Activated CD4-positive, alpha-beta T cell treated with anti-CD3 and anti-CD28 coated beads, Interleukin-2, Interleukin-6, amounts not matched to agents 100 ng/mL and 50 ng/mL, durations not matched to agents 16 hours and 8 hours (primary cell): ENCODE measurements around the gene PABPN1.
A peak's percentile ranks its signal among the peaks of the same experiment; 100 is the strongest.

Source experiments
- DNase-seq: peaks from one replicate; pipeline ENCODE4 v3.0.0-alpha.2; 2020

Gene PABPN1

DNA sequence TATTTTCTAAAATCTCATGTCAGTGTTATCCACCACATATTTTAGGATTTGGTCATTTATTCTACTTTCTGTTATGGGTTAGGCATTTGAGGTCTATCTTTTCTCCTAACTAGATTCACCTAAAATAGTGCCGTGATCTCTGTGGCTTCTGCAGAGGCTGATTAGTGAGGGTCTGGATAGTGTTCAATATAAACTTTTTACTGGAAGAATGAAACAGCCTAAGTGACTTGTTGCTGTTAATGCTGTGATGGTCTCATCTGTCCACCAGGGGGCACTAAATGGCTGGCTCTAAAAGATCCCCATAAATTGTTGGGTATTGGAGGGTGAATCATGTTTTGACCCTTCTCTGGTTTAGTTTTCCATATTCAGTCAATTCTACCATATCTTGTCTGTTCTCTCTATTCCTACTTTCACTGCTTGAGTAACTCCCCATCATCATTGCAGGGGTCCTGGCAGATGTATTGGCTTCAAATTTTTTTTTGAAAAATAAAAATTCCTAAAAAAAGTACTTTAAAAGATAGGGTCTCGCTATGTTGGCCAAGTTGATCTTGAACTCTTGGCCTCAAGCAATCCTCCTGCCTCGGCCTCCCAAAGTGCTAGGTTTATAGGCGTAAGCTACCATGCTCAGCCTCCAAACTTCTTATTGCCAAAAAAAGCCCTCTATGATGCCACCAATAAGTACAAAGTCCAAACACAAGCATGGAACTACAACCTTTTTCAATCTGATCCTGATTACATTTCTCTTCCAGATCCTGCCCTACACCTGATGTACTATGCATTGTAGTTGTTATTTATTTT lies 6.9 kb downstream of the PABPN1 start:
- DNase-seq: peak; percentile 81

DNA sequence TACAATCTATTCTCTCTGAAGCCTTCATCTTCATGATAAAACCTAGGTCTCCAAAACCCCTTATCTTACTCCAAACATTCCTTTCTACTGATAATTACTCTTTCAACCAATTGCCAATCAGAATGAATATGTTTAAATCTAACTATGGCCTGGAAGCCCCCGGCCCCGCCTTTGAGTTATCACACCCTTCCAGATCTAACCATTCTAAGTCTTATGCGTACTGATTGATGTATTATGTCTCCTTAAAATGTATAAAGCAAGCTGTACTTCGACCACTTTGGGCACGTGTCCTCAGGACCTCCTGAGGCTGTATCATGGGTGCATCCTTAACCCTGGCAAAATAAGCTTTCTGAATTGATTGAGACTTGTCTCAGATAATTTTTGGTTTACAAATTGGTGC lies 14.4 kb downstream of the PABPN1 start:
- DNase-seq: no peak

DNA sequence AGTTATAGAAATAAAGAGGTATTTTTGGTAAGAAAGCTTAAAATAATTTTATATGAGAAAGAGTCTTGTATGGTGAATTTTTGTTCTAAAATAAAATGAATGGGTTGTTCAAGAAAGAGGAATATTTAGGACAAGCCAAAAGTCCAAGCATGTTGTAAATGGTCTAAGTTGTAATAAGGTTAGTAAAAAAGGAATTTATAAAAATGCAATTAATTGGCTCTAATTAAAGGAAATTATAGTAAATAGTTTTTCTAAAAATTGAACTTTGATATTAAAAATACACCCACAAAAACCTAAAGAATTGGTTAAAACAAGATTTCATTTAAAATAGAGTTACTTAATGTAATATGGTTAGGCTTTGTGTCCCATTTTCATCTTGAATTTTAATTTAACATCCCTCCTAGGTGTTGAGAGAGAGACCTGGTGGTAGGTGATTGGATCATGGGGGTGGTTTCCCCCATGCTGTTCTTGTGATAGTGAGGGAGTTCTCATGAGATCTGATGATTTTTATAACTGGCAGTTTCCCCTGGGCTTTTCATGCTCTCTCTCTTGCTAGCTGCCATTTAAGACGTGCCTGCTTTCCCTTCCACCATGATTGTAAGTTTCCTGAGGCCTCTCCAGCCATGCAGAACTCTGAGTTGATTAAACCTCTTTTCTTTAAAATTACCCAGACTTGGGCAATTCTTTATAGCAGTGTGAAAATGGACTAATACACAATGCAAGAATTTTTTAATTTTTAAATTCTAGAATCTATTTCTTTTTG lies 18.4 kb downstream of the PABPN1 start:
- no peak for DNase-seq

DNA sequence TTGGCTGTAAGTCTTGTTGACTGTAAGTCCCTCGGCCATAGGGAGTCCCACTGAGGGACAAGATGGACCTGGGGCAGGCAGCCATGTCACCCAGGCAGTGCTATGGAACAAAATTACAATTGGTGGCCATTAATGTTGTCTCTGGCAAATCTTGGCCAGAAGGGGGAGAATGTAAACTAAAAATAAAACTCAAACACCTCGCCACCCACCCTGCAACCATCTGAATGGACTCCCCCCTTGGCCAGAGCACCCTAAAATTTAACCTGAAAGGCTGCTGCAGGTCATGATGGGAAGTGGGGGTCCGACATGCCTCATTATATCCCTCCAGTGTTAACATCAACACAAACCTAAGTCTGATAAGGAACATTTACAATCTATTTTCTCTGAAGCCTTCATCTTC lies 23.2 kb downstream of the PABPN1 start:
- DNase-seq: no peak

DNA sequence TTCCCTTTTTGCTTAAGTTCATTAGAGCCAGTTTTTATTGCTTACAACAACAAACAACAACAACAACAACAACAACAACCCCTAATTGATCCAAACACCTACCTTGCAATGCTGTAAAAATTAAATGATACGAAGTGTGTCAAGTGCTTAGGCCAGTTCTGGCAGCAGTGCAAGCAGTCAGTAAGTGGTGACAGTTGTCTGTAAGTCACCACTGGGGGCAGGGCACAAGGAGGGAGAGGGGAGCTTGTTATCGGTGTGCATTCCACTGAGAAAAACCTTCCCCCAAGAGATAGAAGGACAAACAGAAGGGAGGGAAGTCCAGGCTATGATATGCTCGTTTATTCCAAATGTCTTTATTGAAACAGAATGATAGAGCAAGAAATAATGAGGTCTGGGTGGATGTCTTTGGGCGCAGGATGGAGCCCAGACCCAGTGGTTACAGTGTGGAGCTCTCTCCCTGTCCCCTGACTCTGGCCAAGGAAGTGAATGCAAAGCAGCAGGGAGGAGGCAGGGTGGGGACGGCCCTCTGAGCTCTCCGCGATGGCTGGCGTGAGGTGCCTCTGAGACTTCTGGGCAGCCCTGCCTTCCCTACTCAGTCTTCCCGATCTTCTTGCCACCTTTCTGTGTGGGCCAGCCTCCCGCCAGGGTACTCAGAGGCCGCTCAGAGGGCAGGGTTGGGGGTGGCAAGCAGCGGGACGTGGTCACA lies 24.9 kb downstream of the PABPN1 start:
- no peak for DNase-seq

DNA sequence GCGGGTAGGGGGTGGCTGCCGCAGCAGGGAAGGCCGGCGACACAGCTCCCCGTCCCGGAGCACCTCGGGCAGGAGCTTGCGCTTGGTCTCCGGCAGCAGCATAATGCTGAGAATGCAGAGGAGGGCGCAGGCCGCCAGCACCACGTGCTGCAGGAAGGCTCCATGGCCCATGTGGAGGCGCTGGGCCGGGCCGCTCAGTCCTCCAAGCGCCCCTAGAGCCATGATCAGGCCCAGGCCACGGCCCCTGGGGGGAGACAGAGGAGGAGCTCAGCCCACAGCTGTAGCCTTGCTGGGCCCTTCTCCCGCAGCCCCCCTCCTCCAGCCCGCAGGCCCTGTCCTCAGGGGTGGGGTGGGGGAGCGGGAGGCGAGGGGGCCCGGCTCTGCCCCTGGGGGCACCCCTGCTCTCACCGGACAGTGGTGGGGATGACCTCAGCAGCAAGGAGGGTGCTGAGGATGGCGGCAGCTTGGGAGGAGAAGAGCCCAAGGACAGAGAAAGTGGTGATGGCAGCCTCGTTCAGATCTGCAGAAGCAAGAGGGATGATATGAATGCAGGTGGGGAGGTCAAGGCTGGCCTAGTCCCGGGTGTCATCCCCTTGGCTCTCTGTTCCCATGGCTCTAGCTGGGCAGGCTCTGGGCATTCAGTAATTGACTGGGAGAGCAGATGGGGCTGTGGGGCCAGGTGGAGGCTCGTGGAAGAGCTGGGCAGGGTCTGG lies 25.6 kb downstream of the PABPN1 start:
- DNase-seq: no peak

DNA sequence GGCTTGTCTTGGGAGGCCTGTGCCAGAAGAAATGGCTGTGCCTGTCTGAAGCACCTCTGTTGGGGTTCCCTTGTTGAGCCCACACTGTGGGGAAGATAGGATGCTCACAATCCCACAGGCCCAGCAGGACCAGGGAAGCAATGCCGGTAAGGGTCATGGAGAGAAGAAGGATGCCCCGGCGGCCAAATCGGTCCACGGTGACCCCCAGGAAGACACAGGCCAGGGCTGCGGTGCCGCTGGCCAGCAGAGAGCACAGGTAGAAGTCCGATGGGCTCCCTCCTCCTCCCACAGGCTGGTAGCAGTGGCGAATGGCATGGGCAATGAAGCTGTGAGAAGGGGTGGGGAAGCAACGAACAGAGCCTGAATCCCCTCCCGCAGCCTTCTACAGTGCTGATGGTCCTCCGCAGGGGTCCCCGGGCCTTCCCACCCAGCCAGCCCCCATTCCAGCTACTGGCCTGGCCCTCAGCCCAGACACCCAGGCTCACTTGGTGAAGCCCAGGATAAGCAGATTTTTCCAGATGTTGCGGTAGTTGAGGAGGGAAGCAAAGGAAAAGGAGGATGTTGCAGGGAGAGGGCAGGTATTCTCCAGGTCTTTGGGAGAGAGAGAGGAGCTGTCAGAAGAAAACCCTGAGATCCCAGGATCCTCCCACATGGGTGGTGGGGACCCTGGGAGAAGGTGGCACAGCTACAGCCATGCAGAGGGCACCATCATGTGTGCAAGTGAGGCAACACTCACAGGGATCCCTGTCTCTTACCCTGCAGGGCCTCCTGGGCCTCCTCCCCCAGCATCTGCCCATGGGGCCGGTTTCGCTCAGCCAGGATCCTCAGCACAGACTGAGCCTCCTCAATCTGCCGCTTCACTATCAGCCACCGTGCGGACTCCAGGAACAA lies 26.4 kb downstream of the PABPN1 start:
- DNase-seq: no peak

DNA sequence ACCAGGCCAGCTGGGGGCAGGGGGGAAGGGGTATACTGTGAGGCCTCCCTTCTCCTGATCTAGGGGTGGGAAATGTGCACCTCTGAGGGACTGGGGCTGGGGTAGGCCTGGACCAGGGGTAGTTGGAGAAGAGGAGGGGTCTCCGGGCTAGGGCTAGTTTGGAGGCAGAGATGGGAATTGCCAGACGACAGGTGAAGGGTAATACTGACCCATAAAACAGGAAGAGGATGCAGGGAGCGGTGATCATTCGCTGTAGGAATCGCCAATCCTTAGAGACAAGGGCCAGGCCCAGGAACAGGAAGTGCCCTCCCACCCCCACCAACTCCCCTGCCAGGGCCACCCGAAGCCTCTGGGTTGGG lies 27.0 kb downstream of the PABPN1 start:
- no peak for DNase-seq

DNA sequence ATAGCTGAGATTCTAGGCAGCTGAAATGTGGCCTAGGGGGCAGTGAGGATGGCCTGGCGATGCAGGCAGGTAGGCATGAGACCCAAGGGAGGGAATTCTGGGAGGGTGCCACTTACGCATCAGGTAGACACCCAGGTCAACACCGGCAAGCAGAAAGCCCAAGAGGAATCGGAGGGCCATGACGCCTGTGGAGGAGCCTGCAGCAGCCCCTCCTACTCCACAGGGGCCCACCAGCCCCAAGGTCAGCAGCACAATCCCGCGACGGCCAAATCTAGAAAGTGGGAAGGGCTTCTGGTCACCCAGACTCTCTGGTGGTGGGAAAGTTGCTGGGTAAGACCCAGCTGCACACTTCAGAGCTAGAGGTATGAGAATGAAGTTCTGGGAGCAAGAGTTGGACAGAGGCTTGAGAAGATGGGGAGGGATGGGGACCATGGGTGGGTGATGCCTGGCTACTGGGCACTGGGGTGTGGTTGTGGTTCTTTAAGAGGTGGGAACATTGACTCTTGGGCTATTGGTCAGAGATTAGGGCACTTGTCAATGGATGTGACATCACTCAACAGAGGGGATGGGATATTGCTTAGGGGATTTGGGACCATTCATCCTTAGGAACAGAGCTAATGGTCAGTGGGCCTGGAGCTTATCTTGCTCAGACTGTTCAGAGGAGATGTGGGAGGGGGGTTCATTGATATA lies 28.0 kb downstream of the PABPN1 start:
- DNase-seq: no peak

DNA sequence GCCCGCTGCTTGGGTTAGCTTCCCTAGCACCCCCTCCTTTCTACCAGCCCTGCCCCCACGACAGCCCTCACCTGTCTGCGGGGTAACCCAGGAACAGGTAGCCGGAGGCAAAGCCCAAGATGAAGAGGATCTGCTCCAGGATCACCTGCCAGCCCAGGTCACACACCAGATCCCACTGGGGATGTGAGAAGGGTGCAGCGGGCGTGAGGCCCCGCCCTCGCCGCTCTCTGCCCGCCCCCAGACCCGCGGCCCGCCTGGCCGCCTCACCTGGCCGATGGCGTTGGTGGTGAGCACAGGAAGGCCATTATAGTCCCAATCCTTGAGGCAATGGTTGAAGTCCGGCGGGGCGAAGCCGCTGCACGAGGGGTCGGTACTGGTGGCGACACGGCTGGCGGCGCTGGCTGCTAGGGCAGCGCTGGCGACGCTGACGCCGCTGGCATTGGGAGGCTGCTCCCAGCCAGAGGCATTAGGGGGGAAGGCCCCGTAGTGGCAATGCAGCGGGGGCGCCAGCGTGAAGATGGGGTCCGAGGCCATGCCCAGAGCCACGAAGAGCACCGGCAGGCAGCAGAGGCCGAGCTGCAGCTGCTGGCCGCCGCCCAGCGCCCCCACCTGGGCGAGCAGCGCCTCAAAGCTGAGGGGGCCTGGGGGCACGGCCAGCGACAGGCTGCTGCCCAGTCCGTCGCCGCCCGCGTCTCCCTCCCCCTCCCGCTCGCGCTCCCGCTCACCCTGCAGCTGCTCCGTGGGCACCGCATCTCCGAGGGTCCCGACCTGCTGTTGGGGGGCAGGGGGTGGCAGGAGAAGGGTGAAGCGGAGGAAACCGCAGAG lies 30.6 kb downstream of the PABPN1 start:
- DNase-seq: no peak

DNA sequence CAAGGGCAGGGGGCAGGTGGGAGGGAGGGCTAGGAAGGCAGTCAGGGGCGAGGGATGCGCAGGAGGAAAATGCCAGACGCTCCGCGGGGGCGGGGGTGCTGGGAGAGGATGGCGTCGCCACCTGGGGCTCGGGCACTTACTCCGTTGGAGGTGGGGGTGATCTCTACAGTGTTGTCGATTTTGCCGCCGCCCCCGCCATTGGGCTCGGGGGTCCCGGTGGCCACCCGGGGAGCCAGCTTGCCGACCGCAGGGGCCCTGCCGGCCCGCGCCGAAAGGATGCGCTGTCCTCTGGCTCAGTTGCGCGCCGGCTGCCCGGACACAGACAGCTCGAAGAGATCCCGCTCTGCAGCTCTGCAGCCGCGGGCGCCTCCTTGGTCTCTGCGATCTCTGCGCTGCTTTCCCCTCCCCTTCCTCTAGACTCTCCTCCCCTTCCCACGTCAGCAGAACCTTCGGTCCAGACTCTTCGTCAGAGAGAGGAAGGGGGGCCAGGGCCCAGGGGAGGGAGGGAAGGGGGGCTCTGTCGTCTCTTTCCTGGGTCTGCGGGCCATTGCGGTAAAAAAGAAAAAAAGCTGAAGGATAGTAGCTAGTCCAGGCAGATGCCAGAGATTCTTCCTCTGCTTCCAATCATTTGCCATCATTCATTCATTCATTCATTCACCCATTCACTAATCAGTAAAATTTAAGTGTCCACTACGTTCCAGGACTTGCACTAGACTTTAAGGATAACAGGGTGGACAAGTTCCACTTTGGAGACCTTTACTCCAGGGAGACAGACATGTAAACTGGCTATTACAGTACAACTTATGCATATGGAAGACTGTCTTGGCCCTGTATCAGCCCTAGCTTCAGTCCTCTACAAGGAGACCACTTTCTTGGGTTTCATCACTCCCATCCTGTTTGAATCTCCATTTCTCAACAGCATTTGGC lies 31.5 kb downstream of the PABPN1 start, which contains the start of gene SLC22A17:
Gene SLC22A17 (minus strand): TSS at position 382 of the 927 bp plus-strand sequence.
- DNase-seq: peak; percentile 48

DNA sequence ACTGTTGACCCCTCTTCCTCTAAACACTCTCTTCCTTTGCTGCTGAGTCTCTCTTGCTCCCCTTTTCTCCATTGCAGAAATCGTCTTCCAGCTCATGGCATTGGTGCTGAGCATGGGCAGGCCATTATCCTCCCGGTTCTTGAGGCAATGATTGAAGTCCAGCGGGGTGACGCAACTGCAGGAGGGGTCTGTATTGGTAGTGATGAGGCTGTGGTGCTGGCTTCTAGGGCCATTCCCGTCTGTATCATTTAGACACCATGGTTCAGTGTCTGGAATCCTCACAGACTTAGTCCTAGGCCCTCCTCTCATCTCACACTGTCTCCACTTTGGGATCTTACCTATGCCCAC lies 32.1 kb downstream of the PABPN1 start:
- no peak for DNase-seq

DNA sequence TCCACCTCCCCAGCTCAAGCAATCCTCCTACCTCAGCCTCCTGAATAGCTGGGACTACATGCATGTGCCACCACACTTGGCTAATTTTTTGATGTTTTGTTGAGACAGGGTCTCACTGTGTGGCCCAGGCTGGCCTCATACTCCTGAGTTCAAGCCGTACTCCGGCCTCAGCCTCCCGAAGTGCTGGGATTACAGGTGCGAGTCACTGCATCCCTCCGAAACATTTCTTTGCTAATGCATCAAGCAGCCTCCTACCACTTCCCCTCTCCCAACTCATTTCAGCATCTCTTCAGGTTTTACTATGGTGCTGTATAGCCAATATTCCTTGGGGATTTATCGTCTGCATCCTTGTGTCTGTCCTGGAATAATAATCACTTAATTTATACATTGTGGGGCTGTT lies 33.7 kb downstream of the PABPN1 start:
- DNase-seq: no peak

DNA sequence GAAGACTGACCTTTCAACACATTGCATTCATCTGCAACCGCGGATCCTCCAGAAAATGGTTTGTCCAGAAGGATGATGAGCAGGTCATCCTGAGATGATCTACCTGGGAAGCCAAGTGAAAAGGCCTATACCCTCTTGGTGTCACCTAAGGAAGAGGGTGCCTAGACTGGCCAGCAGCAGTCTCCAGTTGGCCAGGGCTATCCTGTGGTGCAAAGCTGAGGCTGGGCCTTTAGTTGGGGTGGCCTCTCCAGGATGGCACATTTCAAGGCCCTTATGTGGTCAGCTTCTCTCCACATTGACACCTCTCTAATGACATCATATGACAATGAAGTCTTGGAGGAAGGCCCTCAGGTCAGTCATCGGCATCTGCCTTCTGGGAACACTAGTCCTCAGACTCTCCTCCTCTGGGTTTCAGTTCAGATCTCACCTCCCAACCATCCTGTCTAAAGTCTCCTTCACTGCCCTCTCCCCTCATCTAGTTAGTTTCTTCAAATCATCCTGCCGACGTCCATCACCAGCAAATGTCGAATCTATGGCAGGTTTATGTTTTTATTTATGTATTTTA lies 34.7 kb downstream of the PABPN1 start:
- DNase-seq: no peak

DNA sequence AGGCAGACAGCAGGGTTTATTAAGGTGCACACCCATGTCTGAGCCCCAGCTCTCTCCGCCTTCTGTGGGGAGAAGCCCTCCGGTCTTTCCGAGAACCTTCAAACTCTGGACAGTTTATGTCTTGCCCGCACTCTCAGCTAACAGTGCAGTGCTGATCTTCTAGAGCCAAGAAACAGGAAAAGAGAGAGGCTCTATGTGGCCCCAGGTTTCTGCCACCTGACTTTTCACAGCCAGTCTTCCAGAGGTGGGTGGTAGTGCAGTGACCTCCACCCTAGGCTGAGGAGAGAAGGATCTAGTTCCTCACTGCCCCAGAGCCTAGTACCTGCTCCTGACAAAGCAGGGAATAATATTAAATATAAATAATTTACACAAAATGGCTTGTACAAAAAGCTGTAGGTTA lies 35.4 kb downstream of the PABPN1 start:
- DNase-seq: no peak

DNA sequence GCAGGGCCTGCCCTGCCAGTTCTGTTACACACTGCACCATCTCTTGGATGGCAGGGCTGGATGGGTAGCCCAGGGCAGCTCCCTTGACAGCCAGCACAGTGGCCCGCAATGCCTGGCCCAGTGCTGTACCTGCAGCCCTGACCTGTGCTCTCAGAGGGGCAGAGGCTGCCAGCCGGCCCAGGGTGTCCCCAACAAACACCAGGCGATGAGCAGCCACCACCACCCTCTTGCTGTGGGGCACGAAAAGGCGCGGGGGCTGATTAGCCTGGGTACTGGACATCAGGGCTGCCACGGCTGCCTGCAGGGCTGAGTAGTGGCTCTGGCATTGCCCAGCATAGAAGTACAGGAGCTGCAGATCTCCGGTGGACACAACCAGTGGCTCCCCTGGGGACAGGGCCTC lies 36.0 kb downstream of the PABPN1 start:
- no peak for DNase-seq

DNA sequence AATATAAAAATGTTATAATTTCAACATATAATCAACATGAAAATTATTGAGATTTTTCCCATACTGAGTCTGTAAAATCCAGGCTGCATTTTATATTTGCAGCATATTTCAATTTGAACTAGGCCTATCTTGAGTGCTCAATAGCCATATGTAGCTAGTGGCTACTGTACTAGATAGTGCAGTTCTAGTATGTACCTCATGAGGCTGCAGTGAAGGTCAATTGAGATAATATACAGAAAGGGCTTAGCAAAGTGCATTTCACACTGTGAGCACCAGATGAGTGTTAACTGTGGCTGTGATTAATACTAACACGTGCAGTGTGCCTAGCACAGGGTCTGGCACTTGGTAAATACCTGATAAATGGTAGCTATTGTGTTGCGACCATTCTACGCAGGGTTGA lies 36.8 kb downstream of the PABPN1 start:
- no peak for DNase-seq

DNA sequence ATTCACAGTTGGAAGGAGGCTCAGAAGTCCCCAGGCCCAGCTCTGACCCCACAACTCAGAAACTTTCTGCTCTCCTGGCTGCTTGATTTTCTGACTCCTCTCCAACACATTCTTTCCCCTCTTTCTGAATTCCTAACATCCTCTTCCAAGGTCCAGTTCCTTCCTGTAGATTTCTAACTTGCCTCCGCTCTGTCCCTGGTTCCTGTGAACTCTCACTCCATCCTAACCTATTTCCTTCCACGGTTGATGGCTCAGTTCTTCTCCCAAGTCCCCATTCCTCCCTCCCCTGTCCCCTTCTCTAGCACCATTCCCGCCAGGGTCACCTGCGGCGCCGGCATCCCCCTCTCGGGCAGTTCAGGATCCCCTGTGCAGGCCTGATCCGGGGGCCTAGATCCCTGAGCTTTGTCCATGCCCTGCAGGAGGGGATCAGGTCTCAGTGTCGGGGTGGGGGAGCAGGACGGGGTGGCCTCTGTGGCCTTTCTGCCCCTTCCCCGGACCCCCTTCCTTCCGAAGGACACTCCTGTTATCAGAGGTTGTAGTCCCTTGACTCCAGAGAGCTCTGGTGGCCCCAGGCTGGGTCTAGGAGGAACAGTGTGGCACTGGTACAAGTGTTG lies 37.4 kb downstream of the PABPN1 start:
- DNase-seq: no peak

DNA sequence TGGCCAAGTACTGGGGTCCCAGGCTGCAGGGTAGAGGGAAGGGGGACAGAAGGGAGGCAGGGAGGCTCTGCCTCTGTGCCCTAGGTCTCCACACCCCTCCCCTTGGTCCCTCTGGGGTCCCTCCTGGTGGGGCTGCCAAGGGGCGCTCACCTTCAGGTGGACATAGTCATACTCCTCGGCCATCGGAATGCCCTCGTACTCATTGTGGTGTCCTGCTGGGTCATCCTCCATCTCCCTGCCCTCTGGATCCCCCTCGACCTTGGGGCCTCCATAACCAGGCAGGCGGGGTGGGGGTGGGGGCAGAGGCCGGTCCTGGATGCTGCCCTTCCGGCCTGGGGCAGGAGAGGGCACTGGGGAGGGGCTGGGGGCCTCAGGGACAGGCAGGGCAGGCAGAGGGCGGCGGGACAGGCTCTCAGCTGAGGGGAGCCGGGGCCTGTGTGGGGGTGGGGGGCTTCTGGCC lies 37.9 kb downstream of the PABPN1 start:
- no peak for DNase-seq
